Measurements from ENCODE around the gene TAAR1. TPM values are rescaled to one million over a fixed set of nuclear protein-coding genes. Genes with fewer than 3 reads are reported as not detected.
A peak's percentile ranks its signal among the peaks of the same experiment; 100 is the strongest.

The TAAR1 gene
- total and polyA plus RNA-seq, 2 donors (not counting 1 experiment from before 2014, with no cell fraction given) = not detected

GRCh38 chr6:132612449-132613108 lies 46.4 kb downstream of the TAAR1 start:
- Histone ChIP-seq H3K4me3 (ENCODE audit: control extremely low read depth in 1 of 5, extremely low read depth in 1 of 5, insufficient read depth in 1 of 5, low read depth in 2 of 5, low read length in 4 of 5) (no peak overlapping the region), H2AFZ (ENCODE audit: insufficient read depth, low read depth, low read length, poor library complexity, severe bottlenecking) (no peak overlapping the region), H3K27ac (ENCODE audit: low read length in 2 of 2) (no peak overlapping the region), H3K9me3 (ENCODE audit: control extremely low read depth in 1 of 3, control insufficient read depth in 2 of 3, insufficient read depth in 1 of 3, low read length in 2 of 3) (no peaks in the 10 kb centered on the region), H3K4me2 (replicated peaks; ENCODE audit: low read depth, low read length, poor library complexity, severe bottlenecking) (no peak overlapping the region), H4K20me1 (ENCODE audit: control insufficient read depth, insufficient read depth, low read length, poor library complexity, severe bottlenecking) (no peaks in the 10 kb centered on the region), H3K27me3 (replicated peaks in 1 of 4; ENCODE audit: control extremely low read depth in 1 of 4, control insufficient read depth in 3 of 4, insufficient read depth in 4 of 4, low read length in 3 of 4) (no peaks in the 10 kb centered on the region), H3K9ac (ENCODE audit: low read length) (no peak overlapping the region), H3K36me3 (replicated peaks in 1 of 2; ENCODE audit: control extremely low read depth in 1 of 2, control insufficient read depth in 1 of 2, extremely low read depth in 1 of 2, insufficient read depth in 2 of 2, low read length in 1 of 2) (no peaks in the 10 kb centered on the region), H3K79me2 (ENCODE audit: control insufficient read depth, insufficient read depth, low read length) (no peaks in the 10 kb centered on the region), H3K4me1 (ENCODE audit: control insufficient read depth in 2 of 2, insufficient read depth in 2 of 2, low read length in 2 of 2) (no peaks in the 10 kb centered on the region)
- Mint-ChIP-seq H3K27me3 (no peaks in the 10 kb centered on the region), H3K9me3 (ENCODE audit: insufficient read depth) (no peaks in the 10 kb centered on the region), H3K27ac (peak overlapping the region; percentile 61), H3K4me1 (peaks cover 23% of the 10 kb centered on the region), H3K4me3 (peak overlapping the region; percentile 12)
- ChIA-PET POLR2A (no interaction called here), CTCF (no interaction called here)
- no peak for TF ChIP-seq EZH2 (IDR thresholded peaks at IDR 0.05; ENCODE audit: borderline replicate concordance, insufficient read depth, low read depth, low read length, poor library complexity, severe bottlenecking)
- TF ChIP-seq CTCF (IDR thresholded peaks at IDR 0.05) = no peak
- DNase-seq (no peak), ATAC-seq (ENCODE audit: low read depth) (no peak)
- 100% methylated on average over 1 of the region's 4 CpGs for WGBS (ENCODE audit: insufficient coverage)
- intact Hi-C loops (cut with micrococcal nuclease) = no loop called here

DNA sequence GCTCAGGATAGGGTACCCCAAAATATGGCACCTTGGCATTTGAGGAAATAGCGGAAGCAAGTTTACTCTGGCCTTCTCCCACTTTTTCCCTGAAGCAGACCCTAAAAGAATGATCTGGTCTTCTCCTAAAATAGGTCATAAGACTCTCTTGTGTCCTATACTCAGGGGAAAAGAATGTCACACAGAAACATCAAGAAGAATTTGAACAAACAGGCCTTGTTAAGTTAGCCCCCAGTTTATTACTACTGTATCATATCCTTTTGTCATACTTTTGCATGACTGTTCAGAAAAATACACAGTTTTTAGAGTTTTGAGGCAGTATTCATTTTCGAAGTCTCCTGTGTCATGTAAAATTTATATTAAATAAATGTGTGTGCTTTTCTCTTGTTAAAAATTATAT lies 47.4 kb downstream of the TAAR1 start:
- ATAC-seq (ENCODE audit: low read depth) (no peak), DNase-seq (no peak)
- no peak overlapping the region for H3K9ac ChIP-seq (ENCODE audit: low read length)
- H3K4me3 ChIP-seq (ENCODE audit: control extremely low read depth in 1 of 5, extremely low read depth in 1 of 5, insufficient read depth in 1 of 5, low read depth in 2 of 5, low read length in 4 of 5) = no peak overlapping the region
- no peak overlapping the region for H3K4me2 ChIP-seq (replicated peaks; ENCODE audit: low read depth, low read length, poor library complexity, severe bottlenecking)
- WGBS (ENCODE audit: insufficient coverage) = 100% methylated on average over 1 of the region's 2 CpGs
- Mint-ChIP-seq H3K27me3 (peaks cover 1% of the 10 kb centered on the region), H3K27ac (no peak overlapping the region), H3K4me1 (peaks cover 18% of the 10 kb centered on the region), H3K9me3 (ENCODE audit: insufficient read depth) (no peaks in the 10 kb centered on the region), H3K4me3 (no peak overlapping the region)
- intact Hi-C loops (cut with micrococcal nuclease) = no loop called here
- POLR2A ChIA-PET = no interaction called here
- H3K36me3 ChIP-seq (replicated peaks in 1 of 2; ENCODE audit: control extremely low read depth in 1 of 2, control insufficient read depth in 1 of 2, extremely low read depth in 1 of 2, insufficient read depth in 2 of 2, low read length in 1 of 2) = no peaks in the 10 kb centered on the region
- H3K27me3 ChIP-seq (replicated peaks in 1 of 4; ENCODE audit: control extremely low read depth in 1 of 4, control insufficient read depth in 3 of 4, insufficient read depth in 4 of 4, low read length in 3 of 4) = no peaks in the 10 kb centered on the region
- H3K9me3 ChIP-seq (ENCODE audit: control extremely low read depth in 1 of 3, control insufficient read depth in 2 of 3, insufficient read depth in 1 of 3, low read length in 2 of 3) = no peaks in the 10 kb centered on the region
- H3K27ac ChIP-seq (ENCODE audit: low read length in 2 of 2) = no peak overlapping the region
- no peak overlapping the region for H2AFZ ChIP-seq (ENCODE audit: insufficient read depth, low read depth, low read length, poor library complexity, severe bottlenecking)
- no peaks in the 10 kb centered on the region for H4K20me1 ChIP-seq (ENCODE audit: control insufficient read depth, insufficient read depth, low read length, poor library complexity, severe bottlenecking)
- H3K4me1 ChIP-seq (ENCODE audit: control insufficient read depth in 2 of 2, insufficient read depth in 2 of 2, low read length in 2 of 2) = no peaks in the 10 kb centered on the region
- no peaks in the 10 kb centered on the region for H3K79me2 ChIP-seq (ENCODE audit: control insufficient read depth, insufficient read depth, low read length)
- CTCF ChIA-PET = no interaction called here
- no peak for TF ChIP-seq CTCF (IDR thresholded peaks at IDR 0.05)
- no peak for TF ChIP-seq EZH2 (IDR thresholded peaks at IDR 0.05; ENCODE audit: borderline replicate concordance, insufficient read depth, low read depth, low read length, poor library complexity, severe bottlenecking)

Data from B cell (primary cell).